Activated T-cell treated with anti-CD3 and anti-CD28 coated beads for 24 hours (primary cell): Measurements from ENCODE around the gene SBDS.

Experiments
- DNase-seq: peaks from one replicate; pipeline ENCODE4 v3.0.0-alpha.2; 2020; ENCODE audit warnings: low read depth

Gene SBDS

DNA sequence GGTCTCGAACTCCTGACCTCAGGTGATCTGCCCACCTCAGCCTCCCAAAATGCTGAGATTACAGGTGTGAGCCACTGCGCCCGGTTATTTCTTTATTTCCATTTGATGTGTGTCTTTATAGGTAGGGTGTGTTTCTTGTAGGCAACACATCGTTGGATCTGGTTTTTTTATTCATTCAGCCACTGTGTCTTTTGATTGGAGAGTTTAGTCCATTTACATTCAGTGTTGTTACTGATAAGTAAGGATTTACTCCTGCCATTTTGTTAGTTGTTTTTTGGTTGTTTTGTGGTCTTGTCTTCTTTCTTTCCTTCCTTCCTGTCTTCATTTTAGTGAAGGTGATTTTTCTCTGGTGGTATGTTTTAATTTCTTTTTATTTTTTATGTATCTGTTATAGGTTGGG is 57.4 kb downstream of the SBDS start:
- no peak for DNase-seq
